AG10803 (cell line): ENCODE results near the gene CHRNB1.

Experiments used
- DNase-seq: peaks from one replicate; pipeline ENCODE4 v3.0.0; 2010; ENCODE audit warnings: low read depth
- H3K4me3 ChIP-seq: 2 replicates; pipeline ENCODE4 v1.5.1; 2011; ENCODE audit warnings: mild to moderate bottlenecking, low read length, control low read depth
- TF ChIP-seq, protein P1 (sequence below): conservative IDR thresholded peaks from 2 replicates; pipeline ENCODE4 v1.5.1; 2011; ENCODE audit warnings: mild to moderate bottlenecking, low read length, control low read depth, inconsistent platforms

The CHRNB1 gene

GRCh38 chr17:7425316-7425715, 19.5 kb upstream of the CHRNB1 start, which contains the start of gene SPEM2:
SPEM2 (plus strand) TSS chr17:7425616; CDS start chr17:7425689, 73 bp downstream.
- DNase-seq, result no peak
- no peak within 1 kb of the TSS for H3K4me3 ChIP-seq
- TF ChIP-seq, protein P1, sequence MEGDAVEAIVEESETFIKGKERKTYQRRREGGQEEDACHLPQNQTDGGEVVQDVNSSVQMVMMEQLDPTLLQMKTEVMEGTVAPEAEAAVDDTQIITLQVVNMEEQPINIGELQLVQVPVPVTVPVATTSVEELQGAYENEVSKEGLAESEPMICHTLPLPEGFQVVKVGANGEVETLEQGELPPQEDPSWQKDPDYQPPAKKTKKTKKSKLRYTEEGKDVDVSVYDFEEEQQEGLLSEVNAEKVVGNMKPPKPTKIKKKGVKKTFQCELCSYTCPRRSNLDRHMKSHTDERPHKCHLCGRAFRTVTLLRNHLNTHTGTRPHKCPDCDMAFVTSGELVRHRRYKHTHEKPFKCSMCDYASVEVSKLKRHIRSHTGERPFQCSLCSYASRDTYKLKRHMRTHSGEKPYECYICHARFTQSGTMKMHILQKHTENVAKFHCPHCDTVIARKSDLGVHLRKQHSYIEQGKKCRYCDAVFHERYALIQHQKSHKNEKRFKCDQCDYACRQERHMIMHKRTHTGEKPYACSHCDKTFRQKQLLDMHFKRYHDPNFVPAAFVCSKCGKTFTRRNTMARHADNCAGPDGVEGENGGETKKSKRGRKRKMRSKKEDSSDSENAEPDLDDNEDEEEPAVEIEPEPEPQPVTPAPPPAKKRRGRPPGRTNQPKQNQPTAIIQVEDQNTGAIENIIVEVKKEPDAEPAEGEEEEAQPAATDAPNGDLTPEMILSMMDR, result no peak

GRCh38 chr17:7425756-7426155, 19.1 kb upstream of the CHRNB1 start:
- no peak overlapping the region for H3K4me3 ChIP-seq
- TF ChIP-seq, protein P1, result no peak
- no peak for DNase-seq

- DNase-seq, result no peak
- no peak overlapping the region for H3K4me3 ChIP-seq
- TF ChIP-seq, protein P1, result no peak
Measured at GRCh38 chr17:7426203-7426863, 18.5 kb upstream of the CHRNB1 start.

GRCh38 chr17:7426896-7427489, 17.9 kb upstream of the CHRNB1 start:
- TF ChIP-seq, protein P1, result no peak
- H3K4me3 ChIP-seq, result no peak overlapping the region
- no peak for DNase-seq

DNA sequence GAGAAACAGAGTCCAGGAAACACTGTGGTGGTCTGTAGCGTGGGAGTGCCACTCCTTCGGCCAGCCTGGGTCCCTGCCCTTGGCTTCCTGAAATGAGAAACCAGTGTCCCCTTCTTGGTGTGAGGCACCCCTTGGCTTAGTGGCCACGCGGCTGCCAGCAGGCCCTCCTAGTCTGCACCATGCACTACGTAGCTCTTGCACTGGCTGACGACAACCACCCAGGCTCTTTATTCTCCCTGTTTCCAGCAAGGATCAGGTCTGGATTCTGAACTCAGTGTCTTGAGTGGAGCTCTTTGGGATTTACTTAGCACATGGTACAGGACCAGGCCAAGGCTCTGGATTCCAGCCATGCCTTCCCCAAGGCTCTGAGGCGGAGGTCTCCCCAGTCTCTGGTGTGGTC, 17.3 kb upstream of the CHRNB1 start:
- no peak overlapping the region for H3K4me3 ChIP-seq
- TF ChIP-seq, protein P1, result no peak
- no peak for DNase-seq

- TF ChIP-seq, protein P1, result no peak
- H3K4me3 ChIP-seq, result no peak within 1 kb of the TSS
- no peak for DNase-seq
Measured at GRCh38 chr17:7428557-7428956, 16.3 kb upstream of the CHRNB1 start, which contains the start of gene SPEM3. SPEM3 (plus strand) TSS chr17:7428857; CDS start chr17:7428903, 46 bp downstream.

DNA sequence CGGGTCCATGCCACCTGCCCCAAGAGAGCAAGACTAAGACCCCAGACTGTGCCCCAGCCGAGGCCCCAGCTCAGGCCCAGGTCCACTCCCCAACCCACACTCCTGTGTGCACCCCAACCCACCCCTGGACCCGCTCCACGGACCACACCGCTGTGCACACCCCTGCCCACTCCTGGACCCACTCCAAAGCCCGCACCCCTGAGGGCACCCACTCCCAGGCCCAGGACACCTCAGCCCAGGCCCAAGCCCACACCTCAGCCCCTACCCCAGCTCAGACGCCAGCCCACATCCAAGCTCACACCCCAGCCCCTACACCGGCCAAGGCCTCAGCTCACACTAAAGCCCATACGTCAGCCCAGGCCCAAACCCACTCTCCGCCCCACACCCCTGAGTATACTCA, 15.1 kb upstream of the CHRNB1 start:
- no peak for DNase-seq
- H3K4me3 ChIP-seq, result no peak overlapping the region
- TF ChIP-seq, protein P1, result no peak
